ENCODE measurements around the gene MITF. TPM values are rescaled to one million over a fixed set of nuclear protein-coding genes. Genes with fewer than 3 reads are reported as not detected.

Gene MITF
- total RNA-seq, 1 donor, result 11.6 TPM

DNA sequence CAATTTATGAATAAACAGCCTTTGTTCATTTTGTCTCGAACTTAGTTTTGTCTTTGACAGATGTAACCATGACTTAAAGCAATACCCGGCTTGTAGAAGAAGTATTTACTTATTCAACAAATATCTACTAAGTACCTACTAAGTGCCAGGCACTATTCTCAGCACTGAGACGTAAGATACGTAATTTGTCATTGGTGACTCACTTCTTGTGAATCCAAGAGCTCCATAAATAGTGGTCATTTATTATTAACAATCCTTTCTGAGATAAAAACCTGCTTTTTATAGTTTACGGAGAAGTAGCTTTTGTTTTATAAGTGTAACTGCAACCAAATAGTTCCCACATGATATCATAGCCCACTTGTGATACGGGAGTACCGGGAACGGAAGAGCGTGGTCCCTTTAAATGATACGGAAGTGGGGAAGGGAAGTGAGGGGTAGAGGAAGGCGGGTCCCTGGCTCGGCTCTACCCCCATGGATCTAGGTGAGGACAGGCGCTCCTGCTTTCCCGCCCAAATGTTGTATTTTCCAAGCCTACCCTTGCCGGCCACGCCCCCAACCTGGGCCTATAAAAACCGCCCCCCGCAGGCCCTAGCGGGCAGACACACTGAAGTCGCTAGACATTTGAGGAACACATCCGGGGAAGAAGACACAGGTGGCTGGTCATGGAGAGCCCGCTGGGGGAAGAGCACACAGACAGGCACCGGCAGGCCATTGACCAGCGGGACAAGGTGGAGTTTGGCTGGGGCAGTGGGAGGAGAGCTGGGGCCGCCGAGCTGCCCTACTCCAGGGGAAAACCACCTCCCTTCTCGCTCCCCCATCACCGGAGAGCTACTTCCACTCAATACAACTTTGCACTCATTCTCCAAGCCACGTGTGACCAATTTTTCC is 260.1 kb downstream of the MITF start, which contains the start of gene SAMMSON:
SAMMSON (plus strand) TSS at position 594 of the 888 bp plus-strand sequence.
- H3K27ac ChIP-seq (ENCODE audit: low read depth, low read length), result no peak within 1 kb of the TSS
- no peaks in the 10 kb centered on the region for H3K4me1 ChIP-seq (ENCODE audit: insufficient read depth, low read length)
- peak within 1 kb of the TSS; percentile 3 for H3K4me2 ChIP-seq (ENCODE audit: insufficient read depth, low read length)
- no peaks in the 10 kb centered on the region for H3K79me2 ChIP-seq (ENCODE audit: insufficient read depth, low read length)
- H3K27me3 ChIP-seq (ENCODE audit: insufficient read depth, low read length), result no peaks in the 10 kb centered on the region
- no peaks in the 10 kb centered on the region for H4K20me1 ChIP-seq (ENCODE audit: insufficient read depth, low read length)
- H2AFZ ChIP-seq (ENCODE audit: low read length), result no peak within 1 kb of the TSS
- H3K4me3 ChIP-seq (ENCODE audit: insufficient read depth, low read length), result peak within 1 kb of the TSS; percentile 20
- TF ChIP-seq, protein P1, sequence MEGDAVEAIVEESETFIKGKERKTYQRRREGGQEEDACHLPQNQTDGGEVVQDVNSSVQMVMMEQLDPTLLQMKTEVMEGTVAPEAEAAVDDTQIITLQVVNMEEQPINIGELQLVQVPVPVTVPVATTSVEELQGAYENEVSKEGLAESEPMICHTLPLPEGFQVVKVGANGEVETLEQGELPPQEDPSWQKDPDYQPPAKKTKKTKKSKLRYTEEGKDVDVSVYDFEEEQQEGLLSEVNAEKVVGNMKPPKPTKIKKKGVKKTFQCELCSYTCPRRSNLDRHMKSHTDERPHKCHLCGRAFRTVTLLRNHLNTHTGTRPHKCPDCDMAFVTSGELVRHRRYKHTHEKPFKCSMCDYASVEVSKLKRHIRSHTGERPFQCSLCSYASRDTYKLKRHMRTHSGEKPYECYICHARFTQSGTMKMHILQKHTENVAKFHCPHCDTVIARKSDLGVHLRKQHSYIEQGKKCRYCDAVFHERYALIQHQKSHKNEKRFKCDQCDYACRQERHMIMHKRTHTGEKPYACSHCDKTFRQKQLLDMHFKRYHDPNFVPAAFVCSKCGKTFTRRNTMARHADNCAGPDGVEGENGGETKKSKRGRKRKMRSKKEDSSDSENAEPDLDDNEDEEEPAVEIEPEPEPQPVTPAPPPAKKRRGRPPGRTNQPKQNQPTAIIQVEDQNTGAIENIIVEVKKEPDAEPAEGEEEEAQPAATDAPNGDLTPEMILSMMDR (IDR thresholded peaks at IDR 0.05; ENCODE audit: extremely low read depth, low read depth, low read length), result no peak
- H3K36me3 ChIP-seq (ENCODE audit: insufficient read depth, low read length), result no peaks in the 10 kb centered on the region
- no peaks in the 10 kb centered on the region for H3K9me3 ChIP-seq (ENCODE audit: low read depth, low read length)
- DNase-seq (ENCODE audit: insufficient read length, low spot score, missing footprints), result no peak

DNA sequence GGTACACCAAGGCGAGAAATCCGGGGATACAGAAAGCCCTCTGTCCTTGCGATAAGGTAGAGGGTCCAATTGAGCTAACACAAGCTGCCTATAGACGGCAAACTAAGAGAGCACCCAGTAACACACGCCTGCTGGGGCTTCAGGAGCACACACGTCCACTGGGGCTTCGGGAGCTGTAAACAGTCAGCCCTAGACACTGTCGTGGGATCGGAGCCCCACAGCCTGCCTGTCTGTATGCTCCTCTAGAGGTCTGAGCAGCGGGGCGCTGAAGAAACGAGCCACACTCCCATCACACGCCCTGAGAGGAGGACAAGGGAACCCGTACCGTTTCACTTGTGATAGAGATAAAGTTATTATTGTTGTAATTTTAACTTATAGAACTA is 260.8 kb downstream of the MITF start:
- Histone ChIP-seq H3K4me3 (ENCODE audit: insufficient read depth, low read length) (no peak overlapping the region), H3K27me3 (ENCODE audit: insufficient read depth, low read length) (no peaks in the 10 kb centered on the region), H3K9me3 (ENCODE audit: low read depth, low read length) (no peaks in the 10 kb centered on the region), H3K36me3 (ENCODE audit: insufficient read depth, low read length) (no peaks in the 10 kb centered on the region), H3K79me2 (ENCODE audit: insufficient read depth, low read length) (no peaks in the 10 kb centered on the region), H3K4me2 (ENCODE audit: insufficient read depth, low read length) (no peak overlapping the region), H2AFZ (ENCODE audit: low read length) (no peak overlapping the region), H3K27ac (ENCODE audit: low read depth, low read length) (no peak overlapping the region), H3K4me1 (ENCODE audit: insufficient read depth, low read length) (no peaks in the 10 kb centered on the region), H4K20me1 (ENCODE audit: insufficient read depth, low read length) (no peaks in the 10 kb centered on the region)
- DNase-seq (ENCODE audit: insufficient read length, low spot score, missing footprints), result no peak
- TF ChIP-seq, protein P1 (IDR thresholded peaks at IDR 0.05; ENCODE audit: extremely low read depth, low read depth, low read length), result no peak

GRCh38 chr3:70000563-70001081 is 261.4 kb downstream of the MITF start:
- DNase-seq (ENCODE audit: insufficient read length, low spot score, missing footprints), result no peak
- Histone ChIP-seq H3K36me3 (ENCODE audit: insufficient read depth, low read length) (no peaks in the 10 kb centered on the region), H3K79me2 (ENCODE audit: insufficient read depth, low read length) (no peaks in the 10 kb centered on the region), H3K27me3 (ENCODE audit: insufficient read depth, low read length) (no peaks in the 10 kb centered on the region), H3K4me2 (ENCODE audit: insufficient read depth, low read length) (no peak overlapping the region), H3K9me3 (ENCODE audit: low read depth, low read length) (no peaks in the 10 kb centered on the region), H3K4me3 (ENCODE audit: insufficient read depth, low read length) (no peak overlapping the region), H3K4me1 (ENCODE audit: insufficient read depth, low read length) (no peaks in the 10 kb centered on the region), H4K20me1 (ENCODE audit: insufficient read depth, low read length) (no peaks in the 10 kb centered on the region), H3K27ac (ENCODE audit: low read depth, low read length) (no peak overlapping the region), H2AFZ (ENCODE audit: low read length) (no peak overlapping the region)
- TF ChIP-seq, protein P1 (IDR thresholded peaks at IDR 0.05; ENCODE audit: extremely low read depth, low read depth, low read length), result no peak

DNA sequence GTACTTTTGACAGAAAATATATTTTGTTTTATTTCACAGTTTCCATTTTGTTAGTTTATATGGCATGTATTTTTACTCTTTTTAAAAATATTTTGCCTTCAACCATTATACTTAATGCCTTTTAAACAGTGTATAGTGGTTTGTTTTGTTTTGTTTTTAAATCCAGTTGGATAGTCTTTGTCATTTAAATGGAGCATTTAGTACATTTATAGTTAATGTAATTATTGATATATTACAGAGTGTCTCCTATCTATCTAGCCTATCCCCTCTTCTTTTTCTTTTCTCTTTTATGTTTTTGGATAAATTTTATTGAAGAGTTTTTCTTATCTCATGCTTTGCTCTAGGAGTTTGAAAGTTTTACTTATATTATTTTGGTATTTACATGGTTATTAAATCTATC is 263.9 kb downstream of the MITF start:
- H3K9me3 ChIP-seq (ENCODE audit: low read depth, low read length), result no peaks in the 10 kb centered on the region
- no peaks in the 10 kb centered on the region for H3K4me1 ChIP-seq (ENCODE audit: insufficient read depth, low read length)
- no peak for DNase-seq (ENCODE audit: insufficient read length, low spot score, missing footprints)
- H3K27me3 ChIP-seq (ENCODE audit: insufficient read depth, low read length), result no peaks in the 10 kb centered on the region
- no peak overlapping the region for H2AFZ ChIP-seq (ENCODE audit: low read length)
- H3K79me2 ChIP-seq (ENCODE audit: insufficient read depth, low read length), result no peaks in the 10 kb centered on the region
- no peak overlapping the region for H3K4me2 ChIP-seq (ENCODE audit: insufficient read depth, low read length)
- no peaks in the 10 kb centered on the region for H4K20me1 ChIP-seq (ENCODE audit: insufficient read depth, low read length)
- H3K36me3 ChIP-seq (ENCODE audit: insufficient read depth, low read length), result no peaks in the 10 kb centered on the region
- H3K27ac ChIP-seq (ENCODE audit: low read depth, low read length), result no peak overlapping the region
- no peak overlapping the region for H3K4me3 ChIP-seq (ENCODE audit: insufficient read depth, low read length)
- TF ChIP-seq, protein P1 (IDR thresholded peaks at IDR 0.05; ENCODE audit: extremely low read depth, low read depth, low read length), result no peak

Data from osteoblast (primary cell).